H9 (cell line): Measurements from ENCODE around the gene FBXL5. TPM values are rescaled to one million over a fixed set of nuclear protein-coding genes. Genes with fewer than 3 reads are reported as not detected.

Experiments used
- DNase-seq: peaks from one replicate; pipeline ENCODE4 v3.0.0-alpha.2; 2017
- H2AFZ ChIP-seq: one replicate; pipeline ENCODE4 v1.6.1; 2013; ENCODE audit warnings: mild to moderate bottlenecking, low read length, control low read depth, moderate library complexity
- H2AK5ac ChIP-seq: 2 replicates; pipeline ENCODE4 v1.6.1; 2013; ENCODE audit warnings: low read length, control low read depth, mixed read lengths; ENCODE audit not compliant: insufficient read length
- H2BK120ac ChIP-seq: one replicate; pipeline ENCODE4 v1.6.1; 2013; ENCODE audit warnings: low read depth, mild to moderate bottlenecking, low read length, control low read depth, inconsistent platforms; ENCODE audit not compliant: poor library complexity, severe bottlenecking
- H2BK12ac ChIP-seq: 2 replicates; pipeline ENCODE4 v1.6.1; 2013; ENCODE audit warnings: low read length, control low read depth, mixed read lengths, low read depth; ENCODE audit not compliant: insufficient read length
- H2BK15ac ChIP-seq: 2 replicates; pipeline ENCODE4 v1.6.1; 2013; ENCODE audit warnings: low read depth, low read length, control low read depth
- H2BK20ac ChIP-seq: one replicate; pipeline ENCODE4 v1.6.1; 2013; ENCODE audit warnings: low read depth, mild to moderate bottlenecking, low read length, control low read depth, inconsistent platforms; ENCODE audit not compliant: poor library complexity, severe bottlenecking
- H2BK5ac ChIP-seq: 2 replicates; pipeline ENCODE4 v1.6.1; 2013; ENCODE audit warnings: low read length, control low read depth, mixed read lengths; ENCODE audit not compliant: insufficient read length
- H3K14ac ChIP-seq: 2 replicates; pipeline ENCODE4 v1.6.1; 2013; ENCODE audit warnings: low read length, control low read depth; ENCODE audit not compliant: insufficient read depth
- H3K18ac ChIP-seq: 2 replicates; pipeline ENCODE4 v1.6.1; 2013; ENCODE audit warnings: low read depth, mild to moderate bottlenecking, mixed read lengths, low read length, control low read depth; ENCODE audit not compliant: insufficient read length
- H3K23ac ChIP-seq: 2 replicates; pipeline ENCODE4 v1.6.1; 2013; ENCODE audit warnings: low read length, control low read depth, mixed read lengths, low read depth; ENCODE audit not compliant: insufficient read length
- H3K23me2 ChIP-seq: 2 replicates; pipeline ENCODE4 v1.6.1; 2013; ENCODE audit warnings: low read depth, mild to moderate bottlenecking, mixed read lengths, low read length, control low read depth; ENCODE audit not compliant: insufficient read length, poor library complexity, severe bottlenecking
- H3K27ac ChIP-seq: 2 replicates; pipeline ENCODE4 v1.5.1; 2013; ENCODE audit warnings: low read length, control low read depth, mixed read lengths, low read depth; ENCODE audit not compliant: insufficient read length
- H3K27me3 ChIP-seq: 2 replicates; pipeline ENCODE4 v1.6.1; 2013; ENCODE audit warnings: low read length, control low read depth, inconsistent platforms; ENCODE audit not compliant: insufficient read depth
- H3K4ac ChIP-seq: 2 replicates; pipeline ENCODE4 v1.6.1; 2013; ENCODE audit warnings: low read depth, mild to moderate bottlenecking, control low read depth, inconsistent platforms, low read length, moderate library complexity
- H3K4me1 ChIP-seq: 2 replicates; pipeline ENCODE4 v1.6.1; 2013; ENCODE audit warnings: low read length, control low read depth, inconsistent platforms; ENCODE audit not compliant: insufficient read depth
- H3K4me2 ChIP-seq: 2 replicates; pipeline ENCODE4 v1.6.1; 2013; ENCODE audit warnings: low read length, control low read depth, mixed read lengths; ENCODE audit not compliant: insufficient read length, insufficient read depth
- H3K56ac ChIP-seq: 2 replicates; pipeline ENCODE4 v1.6.1; 2013; ENCODE audit warnings: low read depth, mild to moderate bottlenecking, mixed read lengths, low read length, control low read depth; ENCODE audit not compliant: insufficient read length
- H3K79me1 ChIP-seq: 2 replicates; pipeline ENCODE4 v1.6.1; 2013; ENCODE audit warnings: low read depth, mild to moderate bottlenecking, moderate library complexity, low read length, control low read depth, inconsistent platforms; ENCODE audit not compliant: insufficient read depth, poor library complexity, severe bottlenecking
- H3K79me2 ChIP-seq: 2 replicates; pipeline ENCODE4 v1.6.1; 2013; ENCODE audit warnings: low read length, control low read depth, inconsistent platforms; ENCODE audit not compliant: insufficient read depth
- H3K9ac ChIP-seq: 2 replicates; pipeline ENCODE4 v1.6.1; 2013; ENCODE audit warnings: low read length, control low read depth, mixed read lengths; ENCODE audit not compliant: insufficient read length; ENCODE audit errors: extremely low read depth
- H3K9me3 ChIP-seq: one replicate; pipeline ENCODE4 v1.6.1; 2013; ENCODE audit warnings: low read depth, low read length, inconsistent platforms; ENCODE audit not compliant: control insufficient read depth
- H3T11ph ChIP-seq: one replicate; pipeline ENCODE4 v1.6.1; 2013; ENCODE audit warnings: mild to moderate bottlenecking, low read length, control low read depth, inconsistent platforms
- H4K20me1 ChIP-seq: one replicate; pipeline ENCODE4 v1.6.1; 2013; ENCODE audit not compliant: control insufficient read depth, insufficient read length, insufficient read depth
- H4K5ac ChIP-seq: 2 replicates; pipeline ENCODE4 v1.6.1; 2013; ENCODE audit warnings: low read depth, mild to moderate bottlenecking, mixed read lengths, low read length, control low read depth; ENCODE audit not compliant: insufficient read length
- H4K8ac ChIP-seq: replicated peaks from 2 replicates; pipeline ENCODE4 v1.6.1; 2013; ENCODE audit warnings: low read length, control low read depth, mixed read lengths, low read depth; ENCODE audit not compliant: insufficient read length
- H4K91ac ChIP-seq: 2 replicates; pipeline ENCODE4 v1.6.1; 2013; ENCODE audit warnings: low read depth, mild to moderate bottlenecking, moderate library complexity, mixed read lengths, low read length, control low read depth; ENCODE audit not compliant: insufficient read length
- H3K27ac Mint-ChIP-seq, 3 experiments: 2 replicates in 2 of 3; 3 replicates in 1 of 3; pipeline ENCODE4 v1.8.0; 2020 to 2021; ENCODE audit warnings: mixed read lengths in 3 of 3, mild to moderate bottlenecking in 1 of 3, moderate library complexity in 1 of 3
- H3K27me3 Mint-ChIP-seq: 2 replicates; pipeline ENCODE4 v1.8.0; 2021; ENCODE audit warnings: low read depth, mild to moderate bottlenecking, moderate library complexity, mixed read lengths
- H3K36me3 Mint-ChIP-seq, 3 experiments: 2 replicates in 2 of 3; 3 replicates in 1 of 3; pipeline ENCODE4 v1.8.0; 2020 to 2021; ENCODE audit warnings: low read depth in 3 of 3, mixed read lengths in 3 of 3; ENCODE audit not compliant: insufficient read depth in 1 of 3
- H3K4me1 Mint-ChIP-seq, 2 experiments: 2 replicates each; pipeline ENCODE4 v1.8.0; 2020; ENCODE audit warnings: mixed read lengths in 2 of 2
- H3K4me3 Mint-ChIP-seq, 2 experiments: 2 replicates in 1 of 2; 3 replicates in 1 of 2; pipeline ENCODE4 v1.8.0; 2020 to 2021; ENCODE audit warnings: mild to moderate bottlenecking in 2 of 2, mixed read lengths in 2 of 2, moderate library complexity in 1 of 2
- H3K9me3 Mint-ChIP-seq, 2 experiments: 2 replicates in 1 of 2; 3 replicates in 1 of 2; pipeline ENCODE4 v1.8.0; 2020; ENCODE audit warnings: mild to moderate bottlenecking in 2 of 2, mixed read lengths in 2 of 2, moderate library complexity in 1 of 2
- CTCF ChIP-seq: fragments of 200-600 bp; sonication (generic); conservative IDR thresholded peaks from 3 replicates; pipeline ENCODE4 v1.8.0; 2021; ENCODE audit warnings: antibody characterized with exemption, mild to moderate bottlenecking
- WGBS: extraction: QIAGEN DNeasy Blood & Tissue Kit; methylation state at CpG from one replicate; pipeline ENCODE4 v1.1.7; 2013; ENCODE audit warnings: missing lambda C conversion rate, low lambda C conversion rate, mixed read lengths; ENCODE audit not compliant: insufficient read length; ENCODE audit errors: extremely low coverage; 5-methylcytosine and 5-hydroxymethylcytosine counted together
- total RNA-seq: library from RNA; stranded (reverse); gene quantifications from 2 replicates; pipeline ENCODE4 v1.2.1, GENCODE V29; 2021

FBXL5 gene
- total RNA-seq, 1 experiment from 2014 or later = 57.6 TPM

GRCh38 chr4:15586066-15586465 lies 69.1 kb downstream of the FBXL5 start:
- no peak overlapping the region for H4K91ac ChIP-seq
- H3K4ac ChIP-seq = no peak overlapping the region
- H4K8ac ChIP-seq = no peak overlapping the region
- no peak overlapping the region for H3K18ac ChIP-seq
- H2BK5ac ChIP-seq = no peak overlapping the region
- no peaks in the 10 kb centered on the region for H3K23me2 ChIP-seq
- H3K27ac ChIP-seq = no peak overlapping the region
- no peak overlapping the region for H4K5ac ChIP-seq
- no peak for DNase-seq
- Mint-ChIP-seq H3K9me3 (peaks cover 7 to 11% of the 10 kb centered on the region in 2 experiments), H3K27ac (no peak overlapping the region), H3K4me1 (peaks cover 3 to 4% of the 10 kb centered on the region in 2 experiments; a peak in 2 of 4 replicates), H3K4me3 (no peak overlapping the region), H3K36me3 (peaks cover 8 to 14% (median 9%) of the 10 kb centered on the region in 3 experiments), H3K27me3 (no peaks in the 10 kb centered on the region)
- H3K23ac ChIP-seq = no peak overlapping the region
- no peak overlapping the region for H3K56ac ChIP-seq
- no peak overlapping the region for H2BK20ac ChIP-seq
- no peaks in the 10 kb centered on the region for H4K20me1 ChIP-seq
- no peaks in the 10 kb centered on the region for H3K27me3 ChIP-seq
- H2AK5ac ChIP-seq = no peak overlapping the region
- H3K4me1 ChIP-seq = no peaks in the 10 kb centered on the region; the same call in 1 of the 2 replicates
- H3K9ac ChIP-seq = no peak overlapping the region
- H3K4me2 ChIP-seq = no peak overlapping the region
- H3T11ph ChIP-seq = no peak overlapping the region
- no peaks in the 10 kb centered on the region for H3K79me2 ChIP-seq
- no CpG with 5 or more reads among the region's 1 CpG for WGBS
- no peak overlapping the region for H3K14ac ChIP-seq
- no peaks in the 10 kb centered on the region for H3K79me1 ChIP-seq
- H2BK120ac ChIP-seq = no peak overlapping the region
- no peak for TF ChIP-seq CTCF
- H2BK15ac ChIP-seq = no peak overlapping the region
- no peaks in the 10 kb centered on the region for H3K9me3 ChIP-seq
- no peak overlapping the region for H2BK12ac ChIP-seq
- no peak overlapping the region for H2AFZ ChIP-seq
